Omental fat pad (tissue), 4 donors: ENCODE results near the gene TPR. TPM values are rescaled to one million over a fixed set of nuclear protein-coding genes. Genes with fewer than 3 reads are reported as not detected.
"Not testable (repeated sequence)": the region's sequence is repeated elsewhere in the genome, so short reads cannot be mapped to it uniquely, and the experiment has no call there.

Experiments used
- ATAC-seq: fragments of 150-250 bp; one replicate; pipeline ENCODE4 v1.9.1; 2016; ENCODE audit warnings: mild to moderate bottlenecking, moderate library complexity; ENCODE audit not compliant: low FRiP score
- DNase-seq: peaks from one replicate; pipeline ENCODE4 v3.0.0-alpha.2; 2019; ENCODE audit warnings: low spot score
- total RNA-seq, 4 donors: library from RNA; depleted of rRNA; stranded (reverse); fragments of >200 nt; gene quantifications; one replicate each; pipeline ENCODE4 v1.1.0, GENCODE V29; 2016
- TF ChIP-seq, protein P1 (sequence below), 3 donors: fragments of 450-650 bp; IDR thresholded peaks; one replicate each; pipeline ENCODE4 v1.5.1; 2016 to 2017; ENCODE audit warnings: antibody characterized with exemption in 3 of 3, mild to moderate bottlenecking in 3 of 3, moderate library complexity in 2 of 3

The TPR gene
- total RNA-seq, 4 donors from 2014 or later: 67.2 to 105 (median 78.8) TPM

DNA sequence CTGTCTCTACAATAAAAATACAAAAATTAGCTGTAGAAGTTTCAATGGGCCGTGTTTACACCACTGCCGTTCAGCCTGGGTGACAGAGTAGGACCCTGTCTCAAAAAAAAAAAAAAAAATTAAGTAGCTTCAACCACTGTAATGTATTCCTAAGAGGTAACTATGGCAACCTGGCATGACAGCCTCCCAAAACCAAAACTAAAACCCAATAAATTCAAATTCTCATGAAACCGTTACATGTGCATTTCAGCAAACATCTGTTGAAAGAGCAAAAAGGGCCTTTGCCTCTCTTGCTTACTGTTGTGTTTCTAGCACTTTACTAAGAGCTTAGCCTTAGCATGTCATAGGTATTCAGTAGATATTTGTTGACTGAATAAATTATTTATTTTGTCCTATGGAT lies 34.0 kb upstream of the TPR start:
- ATAC-seq (no peak), DNase-seq (no peak)
- TF ChIP-seq, protein P1, sequence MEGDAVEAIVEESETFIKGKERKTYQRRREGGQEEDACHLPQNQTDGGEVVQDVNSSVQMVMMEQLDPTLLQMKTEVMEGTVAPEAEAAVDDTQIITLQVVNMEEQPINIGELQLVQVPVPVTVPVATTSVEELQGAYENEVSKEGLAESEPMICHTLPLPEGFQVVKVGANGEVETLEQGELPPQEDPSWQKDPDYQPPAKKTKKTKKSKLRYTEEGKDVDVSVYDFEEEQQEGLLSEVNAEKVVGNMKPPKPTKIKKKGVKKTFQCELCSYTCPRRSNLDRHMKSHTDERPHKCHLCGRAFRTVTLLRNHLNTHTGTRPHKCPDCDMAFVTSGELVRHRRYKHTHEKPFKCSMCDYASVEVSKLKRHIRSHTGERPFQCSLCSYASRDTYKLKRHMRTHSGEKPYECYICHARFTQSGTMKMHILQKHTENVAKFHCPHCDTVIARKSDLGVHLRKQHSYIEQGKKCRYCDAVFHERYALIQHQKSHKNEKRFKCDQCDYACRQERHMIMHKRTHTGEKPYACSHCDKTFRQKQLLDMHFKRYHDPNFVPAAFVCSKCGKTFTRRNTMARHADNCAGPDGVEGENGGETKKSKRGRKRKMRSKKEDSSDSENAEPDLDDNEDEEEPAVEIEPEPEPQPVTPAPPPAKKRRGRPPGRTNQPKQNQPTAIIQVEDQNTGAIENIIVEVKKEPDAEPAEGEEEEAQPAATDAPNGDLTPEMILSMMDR (IDR thresholded peaks at IDR 0.05): no peak

DNA sequence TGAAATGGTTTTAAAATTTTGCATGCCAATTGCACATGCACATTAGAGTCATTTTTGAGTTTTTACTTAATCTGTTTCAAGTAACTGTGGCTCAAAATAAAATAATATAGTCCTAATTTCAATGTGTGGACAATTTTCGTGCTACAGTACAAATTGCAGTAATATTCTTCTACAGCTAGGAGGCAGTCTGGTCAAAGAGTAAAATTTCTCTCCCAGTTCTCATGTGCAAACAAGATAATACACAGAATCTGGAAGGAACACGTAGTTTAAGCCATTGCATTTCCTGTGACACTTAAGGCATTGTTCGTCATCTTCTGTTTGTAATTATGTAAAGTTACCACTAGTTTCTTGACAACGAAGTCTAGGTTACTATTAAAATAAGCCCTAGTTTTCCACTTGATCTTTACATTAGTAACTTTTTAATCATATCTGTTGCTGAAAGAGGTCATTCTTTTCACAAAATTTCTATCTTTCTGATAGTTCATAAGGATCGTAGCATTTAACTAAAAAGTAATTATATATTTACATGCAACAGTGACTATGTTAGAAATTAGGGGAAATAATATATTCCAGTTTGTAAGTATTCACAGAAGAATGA lies 29.5 kb upstream of the TPR start:
- DNase-seq (no peak), ATAC-seq (no peak)

DNA sequence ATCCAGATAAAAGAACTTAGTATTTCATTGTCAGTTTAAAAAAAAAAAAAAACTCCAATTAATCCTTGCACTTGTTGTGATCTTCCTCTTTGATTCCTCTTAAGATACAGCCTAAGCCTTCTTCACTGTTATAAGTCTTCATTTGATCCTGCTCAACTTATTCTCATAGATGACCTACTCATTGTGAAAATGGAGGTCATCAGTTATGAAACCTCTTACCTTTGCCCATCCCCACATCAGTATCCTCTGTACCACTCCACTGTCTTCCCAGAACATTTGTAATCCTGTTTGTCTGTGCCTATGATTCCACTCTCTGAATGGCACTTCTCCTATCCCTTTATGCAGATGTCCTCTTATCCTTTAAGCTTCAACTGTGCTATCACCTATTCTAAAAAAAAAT lies 28.6 kb upstream of the TPR start:
- TF ChIP-seq, protein P1 (IDR thresholded peaks at IDR 0.05): no peak

More for the DNA sequence above, 29.5 kb upstream of the TPR start:
- TF ChIP-seq, protein P1 (IDR thresholded peaks at IDR 0.05): peak in 2 of 3 donors; percentile 34 to 43

DNA sequence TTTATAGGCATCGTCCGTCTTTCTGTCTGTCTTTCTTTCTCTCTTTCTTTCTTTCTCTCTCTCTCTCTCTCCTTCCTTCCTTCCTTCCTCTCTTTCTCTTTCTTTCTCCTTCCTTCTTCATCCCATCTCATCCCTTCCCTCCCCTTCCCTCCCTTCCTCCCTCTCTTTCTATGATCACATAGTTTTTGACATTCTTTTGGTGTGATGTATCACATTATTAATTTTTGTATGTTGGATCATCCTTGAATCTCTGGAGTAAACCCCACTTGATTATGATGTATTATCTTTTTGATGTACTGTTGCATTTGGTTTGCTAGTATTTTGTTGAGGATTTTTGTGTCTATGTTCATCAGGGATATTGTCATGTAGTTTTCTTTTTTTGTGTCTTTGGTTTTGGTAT lies 26.4 kb upstream of the TPR start:
- ATAC-seq, DNase-seq: not testable (repeated sequence)

More for the DNA sequence above, 28.6 kb upstream of the TPR start:
- DNase-seq (no peak), ATAC-seq (no peak)

DNA sequence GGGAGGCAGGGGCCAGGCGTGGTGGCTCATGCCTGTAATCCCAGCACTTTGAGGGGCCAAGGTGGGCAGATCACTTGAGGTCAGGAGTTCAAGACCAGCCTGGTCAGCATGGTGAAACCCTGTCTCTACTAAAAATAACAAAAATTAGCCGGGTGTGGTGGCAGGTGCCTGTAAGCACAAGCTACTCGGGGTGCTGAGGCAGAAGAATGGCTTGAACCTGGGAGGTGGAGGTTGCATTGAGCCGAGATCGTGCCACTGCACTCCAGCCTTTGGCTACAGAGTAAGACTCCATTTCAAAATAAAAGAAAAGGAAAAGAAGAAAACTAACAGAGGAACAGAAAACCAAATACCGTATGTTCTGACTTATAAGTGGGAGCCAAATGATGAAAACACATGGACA lies 17.7 kb upstream of the TPR start:
- DNase-seq, ATAC-seq: not testable (repeated sequence)

DNA sequence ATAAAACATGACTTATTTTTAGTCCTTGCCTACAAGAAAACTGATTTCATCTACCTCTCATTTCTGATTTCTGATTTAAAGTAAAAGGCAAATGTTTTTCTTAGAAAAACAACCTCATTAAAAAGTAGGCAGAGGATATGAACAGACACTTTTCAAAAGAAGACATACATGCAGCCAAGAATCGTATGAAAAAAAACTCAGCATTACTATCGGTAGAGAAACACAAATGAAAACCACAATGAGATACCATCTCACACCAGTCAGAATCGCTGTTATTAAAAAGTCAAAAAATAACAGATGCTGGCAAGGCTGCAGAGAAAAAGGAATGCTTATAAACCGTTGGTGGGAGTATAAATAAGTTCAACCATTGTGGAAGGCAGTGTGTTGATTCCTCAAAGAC lies 16.8 kb upstream of the TPR start:
- TF ChIP-seq, protein P1 (IDR thresholded peaks at IDR 0.05): no peak
- ATAC-seq (no peak), DNase-seq (no peak)

DNA sequence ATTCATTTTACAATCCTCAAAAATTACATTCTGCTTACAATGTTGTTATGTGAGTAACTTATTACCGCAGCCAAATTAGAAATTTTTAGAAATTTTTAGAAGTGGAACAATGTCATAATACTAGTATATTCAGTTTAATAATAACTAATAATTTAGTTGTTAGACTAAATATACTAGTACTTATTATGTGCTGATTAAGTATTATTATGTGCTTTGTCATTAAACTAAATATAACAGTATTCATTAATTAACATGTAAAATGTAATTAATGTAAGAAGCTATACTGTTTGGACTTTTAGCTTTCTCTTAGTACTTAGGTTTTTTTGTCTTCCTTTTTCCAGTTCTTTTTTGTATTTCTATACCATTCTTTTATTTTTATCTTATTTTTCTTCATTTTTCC lies 15.9 kb upstream of the TPR start:
- ATAC-seq (no peak), DNase-seq (no peak)
- TF ChIP-seq, protein P1 (IDR thresholded peaks at IDR 0.05): no peak

DNA sequence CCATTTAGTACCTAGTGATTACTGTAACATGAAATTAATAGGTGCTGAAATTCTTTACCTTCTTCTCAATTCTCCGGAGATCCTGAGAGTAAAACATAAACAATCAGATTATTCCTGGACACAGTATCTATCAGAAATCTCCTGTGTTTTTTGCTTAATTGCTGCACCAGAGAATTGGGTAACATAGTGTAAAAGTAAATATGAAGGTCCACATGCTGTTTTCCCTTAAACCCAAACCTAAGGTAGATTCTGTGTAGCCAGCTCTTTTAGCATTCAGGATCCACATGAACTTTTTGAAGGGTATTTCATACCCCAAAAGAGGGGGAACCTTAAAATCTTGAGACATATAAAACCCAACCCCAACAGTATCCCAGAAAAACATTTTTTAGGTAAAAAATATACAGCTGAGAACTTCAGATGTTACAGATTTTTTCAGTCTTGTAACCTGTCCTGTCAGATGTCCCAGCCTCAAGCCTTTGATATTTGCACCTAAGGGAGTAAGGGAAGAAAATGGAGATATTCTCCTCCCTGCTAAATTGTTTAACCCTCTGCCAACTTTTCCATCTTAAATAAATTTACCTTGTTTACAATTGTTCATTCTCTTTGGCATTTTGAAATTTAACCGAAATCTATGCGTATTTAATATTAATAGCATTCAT lies 11.8 kb upstream of the TPR start:
- DNase-seq (no peak), ATAC-seq (no peak)
- TF ChIP-seq, protein P1 (IDR thresholded peaks at IDR 0.05): no peak
